ENCODE results near the gene RSKR. TPM values are rescaled to one million over a fixed set of nuclear protein-coding genes. Genes with fewer than 3 reads are reported as not detected.

The RSKR gene
- total and polyA plus RNA-seq, 2 of the 4 experiments (the other 2 are of a cell fraction): 2.2 to 6.8 TPM

- Histone ChIP-seq H3K56ac (ENCODE audit: extremely low read depth, insufficient read depth, low read length) (no peak overlapping the region), H3K79me1 (ENCODE audit: low read depth in 1 of 2, low read length in 2 of 2) (peaks cover 15 to 31% of the 10 kb centered on the region in 2 experiments), H4K5ac (ENCODE audit: low read depth, low read length) (no peak overlapping the region), H2BK120ac (ENCODE audit: low read depth, low read length) (no peak overlapping the region), H3K36me3 (ENCODE audit: control insufficient read depth, insufficient read depth, low read length) (peaks cover 19% of the 10 kb centered on the region; the same call in 1 of the 2 replicates), H3K9me3 (ENCODE audit: control insufficient read depth, insufficient read depth, low read length) (no peaks in the 10 kb centered on the region), H3K27ac (ENCODE audit: insufficient read depth, low read length) (no peak overlapping the region), H2BK20ac (ENCODE audit: low read depth, low read length) (no peak overlapping the region), H3K14ac (replicated peaks; ENCODE audit: low read depth, low read length) (no peak overlapping the region), H3K18ac (ENCODE audit: low read depth, low read length) (no peak overlapping the region), H2AK5ac (ENCODE audit: low read depth, low read length) (no peak overlapping the region), H4K91ac (ENCODE audit: insufficient read depth, low read depth, low read length) (no peak overlapping the region), H3K9ac (ENCODE audit: low read depth, low read length) (no peak overlapping the region), H3K4me3 (ENCODE audit: insufficient read depth, low read depth, low read length) (no peak overlapping the region), H2BK15ac (ENCODE audit: low read depth, low read length) (no peak overlapping the region), H2BK5ac (ENCODE audit: low read depth, low read length, poor library complexity, severe bottlenecking) (no peak overlapping the region), H3K4me1 (ENCODE audit: control insufficient read depth, insufficient read depth, low read length) (peaks cover 6% of the 10 kb centered on the region; the same call in 1 of the 2 replicates), H2AFZ (replicated peaks; ENCODE audit: low read length, poor library complexity) (no peak overlapping the region), H3K4me2 (ENCODE audit: low read depth, low read length) (no peak overlapping the region), H3K23ac (ENCODE audit: low read depth, low read length) (no peak overlapping the region), H4K8ac (ENCODE audit: low read depth in 2 of 2, low read length in 2 of 2) (no peak overlapping the region), H4K20me1 (ENCODE audit: insufficient read depth, low read length) (peaks cover 5% of the 10 kb centered on the region; the same call in 1 of the 2 replicates), H3K27me3 (ENCODE audit: control insufficient read depth, insufficient read depth, low read length) (no peaks in the 10 kb centered on the region), H2AK9ac (replicated peaks; ENCODE audit: low read depth, low read length, poor library complexity) (no peak overlapping the region), H3K4ac (ENCODE audit: low read depth, low read length) (no peak overlapping the region), H3K9me1 (ENCODE audit: insufficient read depth, low read length) (peaks cover 11% of the 10 kb centered on the region)
- POLR2A ChIA-PET (ENCODE audit: unreplicated experiment): no interaction called here
- ATAC-seq (ENCODE audit: low read depth): no peak
- intact Hi-C loops (cut with micrococcal nuclease) (no loop called here), dilution Hi-C loops (cut with HindIII; ENCODE audit: low sequenced_read_pairs, unreplicated experiment) (no loop called here), in situ Hi-C loops (cut with MboI; ENCODE audit: low sequenced_read_pairs) (no loop called here)
- no TSS peak for BruUV-seq (replicated peaks)
- TF ChIP-seq CHD1 (IDR thresholded peaks at IDR 0.05; ENCODE audit: low read depth, low read length): no peak
- TF ChIP-seq MAFK (IDR thresholded peaks at IDR 0.05; ENCODE audit: low read depth, low read length): no peak
- TF ChIP-seq, protein P1, sequence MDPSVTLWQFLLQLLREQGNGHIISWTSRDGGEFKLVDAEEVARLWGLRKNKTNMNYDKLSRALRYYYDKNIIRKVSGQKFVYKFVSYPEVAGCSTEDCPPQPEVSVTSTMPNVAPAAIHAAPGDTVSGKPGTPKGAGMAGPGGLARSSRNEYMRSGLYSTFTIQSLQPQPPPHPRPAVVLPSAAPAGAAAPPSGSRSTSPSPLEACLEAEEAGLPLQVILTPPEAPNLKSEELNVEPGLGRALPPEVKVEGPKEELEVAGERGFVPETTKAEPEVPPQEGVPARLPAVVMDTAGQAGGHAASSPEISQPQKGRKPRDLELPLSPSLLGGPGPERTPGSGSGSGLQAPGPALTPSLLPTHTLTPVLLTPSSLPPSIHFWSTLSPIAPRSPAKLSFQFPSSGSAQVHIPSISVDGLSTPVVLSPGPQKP (IDR thresholded peaks at IDR 0.05; ENCODE audit: borderline replicate concordance, low read depth, low read length): no peak
- TF ChIP-seq RCOR1 (IDR thresholded peaks at IDR 0.05; ENCODE audit: insufficient replicate concordance, low read length): no peak
- no peak for TF ChIP-seq MAZ (IDR thresholded peaks at IDR 0.05; ENCODE audit: borderline replicate concordance, low read depth, low read length)
- TF ChIP-seq SMC3 (IDR thresholded peaks at IDR 0.05; ENCODE audit: low read depth, low read length): no peak
- TF ChIP-seq USF2 (IDR thresholded peaks at IDR 0.05; ENCODE audit: low read depth, low read length): no peak
- no peak for TF ChIP-seq CEBPB (IDR thresholded peaks at IDR 0.05; ENCODE audit: low read depth, low read length)
- TF ChIP-seq RFX5 (IDR thresholded peaks at IDR 0.05; ENCODE audit: low read depth, low read length): no peak
- no peak for TF ChIP-seq BHLHE40 (IDR thresholded peaks at IDR 0.05; ENCODE audit: low read depth, low read length)
- TF ChIP-seq FOS (IDR thresholded peaks at IDR 0.05; ENCODE audit: low read depth, low read length): no peak
- no peak for TF ChIP-seq POLR2A (IDR thresholded peaks at IDR 0.05; ENCODE audit: low read depth, low read length)
- TF ChIP-seq MXI1 (IDR thresholded peaks at IDR 0.05; ENCODE audit: borderline replicate concordance, low read depth, low read length): no peak
- no peak for TF ChIP-seq NFE2L2 (IDR thresholded peaks at IDR 0.05; ENCODE audit: low read depth, low read length)
- TF ChIP-seq, protein P2, sequence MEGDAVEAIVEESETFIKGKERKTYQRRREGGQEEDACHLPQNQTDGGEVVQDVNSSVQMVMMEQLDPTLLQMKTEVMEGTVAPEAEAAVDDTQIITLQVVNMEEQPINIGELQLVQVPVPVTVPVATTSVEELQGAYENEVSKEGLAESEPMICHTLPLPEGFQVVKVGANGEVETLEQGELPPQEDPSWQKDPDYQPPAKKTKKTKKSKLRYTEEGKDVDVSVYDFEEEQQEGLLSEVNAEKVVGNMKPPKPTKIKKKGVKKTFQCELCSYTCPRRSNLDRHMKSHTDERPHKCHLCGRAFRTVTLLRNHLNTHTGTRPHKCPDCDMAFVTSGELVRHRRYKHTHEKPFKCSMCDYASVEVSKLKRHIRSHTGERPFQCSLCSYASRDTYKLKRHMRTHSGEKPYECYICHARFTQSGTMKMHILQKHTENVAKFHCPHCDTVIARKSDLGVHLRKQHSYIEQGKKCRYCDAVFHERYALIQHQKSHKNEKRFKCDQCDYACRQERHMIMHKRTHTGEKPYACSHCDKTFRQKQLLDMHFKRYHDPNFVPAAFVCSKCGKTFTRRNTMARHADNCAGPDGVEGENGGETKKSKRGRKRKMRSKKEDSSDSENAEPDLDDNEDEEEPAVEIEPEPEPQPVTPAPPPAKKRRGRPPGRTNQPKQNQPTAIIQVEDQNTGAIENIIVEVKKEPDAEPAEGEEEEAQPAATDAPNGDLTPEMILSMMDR (conservative IDR thresholded peaks at IDR 0.05; ENCODE audit: low read depth, low read length): no peak
- no peak for TF ChIP-seq RAD21 (IDR thresholded peaks at IDR 0.05; ENCODE audit: low read length)
- CTCF ChIA-PET: no interaction called here
- no peak for DNase-seq
- WGBS, 2 experiments (ENCODE audit: extremely low coverage in 2 of 2, insufficient read length in 1 of 2): 97% methylated on average over 3 of the region's 6 CpGs; no CpG with 5 or more reads in 1 of the 2 experiments
Observed at GRCh38 chr17:28573966-28574480, 40.0 kb downstream of the RSKR start.
